NK-92 (cell line): ENCODE measurements around the gene PIM2.
A peak's percentile ranks its signal among the peaks of the same experiment; 100 is the strongest.

Source experiments
- DNase-seq: peaks from one replicate; lab custom pipeline; 2025; ENCODE audit not compliant: unreplicated experiment; lab: John Stamatoyannopoulos, UW

The PIM2 gene

GRCh38 chrX:48936429-48937053, 17.7 kb upstream of the PIM2 start:
- no peak for DNase-seq

GRCh38 chrX:48935301-48935670, 16.5 kb upstream of the PIM2 start:
- DNase-seq: no peak

DNA sequence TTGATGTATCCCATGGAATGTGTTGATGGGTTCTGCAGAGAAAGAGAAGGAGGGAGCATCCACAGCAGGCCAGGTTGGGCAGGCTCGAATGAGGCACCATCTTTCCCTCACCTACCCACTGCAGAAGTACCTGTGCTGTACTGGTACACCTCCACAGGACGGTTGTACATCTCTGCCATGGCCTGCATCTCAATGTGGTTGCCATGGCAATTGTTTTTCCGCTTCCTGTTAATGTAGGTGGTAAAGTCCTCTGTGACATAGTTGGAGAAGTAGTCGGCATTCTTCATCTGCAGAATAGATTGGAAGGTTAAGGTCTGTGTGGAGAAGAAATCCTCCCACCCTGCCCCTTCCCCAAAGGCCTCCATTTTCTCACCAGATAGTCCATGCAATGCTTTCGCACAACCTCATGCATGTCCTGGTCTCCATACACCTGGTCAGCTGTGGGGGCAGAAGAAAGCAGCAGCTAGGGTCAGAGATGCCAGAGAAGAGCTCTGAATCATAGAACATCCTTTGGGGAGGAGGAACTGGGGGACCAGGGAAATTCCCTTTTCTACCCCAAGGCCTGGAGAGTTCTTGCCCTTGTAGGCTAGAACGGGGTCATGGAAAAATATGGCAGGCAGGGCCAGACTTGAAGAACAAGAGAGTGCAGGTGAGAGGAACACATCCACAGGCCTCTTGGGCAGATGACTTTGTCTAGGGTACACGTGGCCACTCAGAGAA, 15.9 kb upstream of the PIM2 start:
- no peak for DNase-seq

DNA sequence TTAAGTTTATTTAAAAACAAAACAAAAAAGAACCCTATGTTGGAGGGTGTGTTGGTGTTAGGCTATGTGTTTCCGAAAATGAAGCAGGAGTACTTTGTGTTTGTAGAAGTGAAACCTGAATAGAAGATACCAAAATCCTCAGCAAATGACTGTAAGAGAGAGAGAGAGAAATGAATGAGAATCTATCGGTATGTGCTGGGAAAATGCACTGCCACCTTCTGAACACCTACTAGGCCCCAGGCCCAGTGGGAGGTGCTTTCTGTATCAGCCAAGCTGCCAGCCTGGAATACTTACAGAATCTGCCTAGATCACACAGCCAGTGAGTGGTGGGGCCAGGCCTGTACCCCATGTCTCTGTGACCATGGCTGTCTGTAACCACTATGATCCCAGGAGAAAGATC, 14.9 kb upstream of the PIM2 start:
- no peak for DNase-seq

DNA sequence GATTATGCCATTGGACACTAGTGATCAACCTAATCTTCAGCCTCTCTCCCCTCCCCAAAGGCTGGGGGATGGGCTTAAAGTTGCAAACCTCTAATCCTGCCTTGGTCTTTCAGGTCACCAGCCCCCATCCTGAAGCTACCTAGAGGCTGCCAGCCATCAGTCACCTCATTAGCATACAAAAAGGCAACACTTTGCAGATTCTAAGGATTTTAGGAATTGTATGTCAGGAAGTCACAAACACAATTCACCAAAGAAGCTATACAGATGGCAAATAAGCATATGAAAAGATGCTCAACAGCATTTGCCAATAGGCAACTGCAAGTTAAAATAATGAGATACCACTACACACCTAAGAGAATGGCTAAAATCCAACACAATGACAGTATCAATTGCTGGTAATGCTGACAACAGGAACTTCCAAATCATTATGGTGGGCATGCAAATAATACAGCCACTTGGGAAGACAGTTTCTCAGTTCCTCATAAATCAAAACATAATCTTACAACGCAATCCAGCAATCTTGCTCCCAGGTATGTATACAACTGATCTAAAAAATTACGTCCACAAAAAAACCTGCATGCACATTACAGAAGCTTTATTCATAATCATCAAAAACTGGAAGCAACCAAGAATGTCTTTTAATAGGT, 9.0 kb upstream of the PIM2 start:
- no peak for DNase-seq

DNA sequence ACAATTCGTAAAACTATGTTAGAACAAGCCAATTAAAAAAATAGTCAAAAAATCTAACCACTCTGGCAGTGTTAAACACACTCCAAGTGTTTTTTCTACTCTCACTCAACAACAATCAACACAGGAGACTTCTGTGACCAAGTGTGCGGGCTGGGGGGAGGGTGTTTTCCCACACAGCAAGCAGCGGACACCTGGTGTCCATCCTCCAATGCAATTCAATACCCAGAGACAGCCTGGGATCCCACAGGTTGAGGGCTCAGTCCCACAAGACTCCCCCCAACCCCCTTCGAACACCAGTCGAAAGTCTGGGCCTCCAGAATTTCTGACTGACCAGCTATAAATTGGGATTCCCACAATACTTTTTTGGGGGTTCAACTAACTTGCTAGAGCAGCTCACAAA, 8.3 kb upstream of the PIM2 start:
- DNase-seq: no peak

- no peak for DNase-seq
These were observed 5.4 kb upstream of the PIM2 start for GRCh38 chrX:48924270-48924669.

- DNase-seq: no peak
These were observed 4.9 kb upstream of the PIM2 start for GRCh38 chrX:48923771-48924170.

GRCh38 chrX:48920718-48921104, 1.9 kb upstream of the PIM2 start:
- no peak for DNase-seq

DNA sequence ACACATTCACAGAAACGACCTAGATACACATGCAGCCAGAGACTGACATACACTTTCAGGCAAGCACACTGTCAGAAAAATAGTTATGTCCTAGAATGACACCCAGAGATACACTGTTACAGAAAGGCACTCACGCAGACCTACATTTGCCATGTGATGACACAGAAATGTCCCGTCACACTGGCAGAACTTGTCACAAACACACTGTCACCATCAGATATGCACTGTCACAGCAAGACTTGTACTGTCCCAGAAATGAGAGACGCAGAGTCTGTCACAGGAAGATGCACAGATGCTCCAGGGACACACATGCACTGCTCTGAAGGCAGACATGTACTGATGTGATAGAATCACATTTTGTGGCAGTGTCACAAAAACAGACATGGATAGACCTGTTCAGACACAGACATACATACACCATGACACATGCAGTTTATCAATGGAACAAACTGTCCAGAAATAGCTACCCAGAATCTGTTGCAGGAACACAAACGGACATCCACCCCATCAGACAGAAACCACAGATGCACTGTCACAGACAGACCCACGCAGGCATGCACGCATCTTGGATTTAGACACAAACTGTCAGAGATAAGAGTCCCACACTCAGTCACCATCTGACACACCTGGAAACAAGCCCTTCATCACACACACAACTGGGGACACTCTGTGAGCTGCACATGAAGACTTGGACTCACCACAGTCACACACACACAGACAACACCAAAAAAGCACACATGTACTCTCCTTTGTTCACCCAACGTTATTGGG, 1.3 kb upstream of the PIM2 start:
- DNase-seq: no peak

DNA sequence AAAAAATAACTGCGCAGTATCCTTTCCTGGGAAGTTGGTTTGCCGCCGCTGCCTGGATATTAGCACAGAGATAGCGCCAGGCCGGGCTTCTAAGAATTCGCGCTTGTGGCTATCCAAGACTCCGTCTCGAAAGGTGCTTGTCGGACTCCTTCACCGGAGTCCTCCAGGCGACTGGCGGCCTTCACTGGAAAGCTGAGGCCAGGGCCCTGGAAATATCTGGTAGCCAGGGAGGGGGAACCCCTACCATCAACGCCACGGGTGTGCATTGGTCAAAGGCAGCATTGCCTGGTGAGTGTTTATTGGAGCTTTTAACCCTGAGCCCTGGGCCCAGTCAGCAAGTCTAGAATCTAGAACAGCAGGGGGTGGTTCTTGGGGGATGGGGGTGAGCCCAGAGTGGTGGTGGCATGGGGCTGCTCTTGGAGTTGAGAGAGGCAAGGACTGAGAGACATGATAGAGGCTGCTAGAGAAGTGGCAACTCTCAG, 577 bp upstream of the PIM2 start:
- DNase-seq: no peak

DNA sequence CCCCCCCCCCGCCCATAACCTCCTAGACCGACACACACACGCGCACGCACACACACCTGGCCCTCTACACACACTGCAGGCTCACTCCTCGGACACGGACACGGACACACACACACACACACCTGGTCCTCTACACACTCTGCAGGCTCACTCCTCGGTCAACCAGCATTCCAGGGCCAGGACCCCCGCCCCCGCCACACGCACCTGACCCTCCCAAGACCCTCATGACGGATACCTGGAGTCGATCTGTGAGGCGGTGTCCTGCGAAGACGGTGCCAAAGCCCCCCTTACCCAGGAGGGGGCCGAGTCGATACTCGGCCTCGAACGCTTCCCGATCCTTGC, 552 bp downstream of the PIM2 start:
- no peak for DNase-seq

GRCh38 chrX:48917139-48918001, 1.5 kb downstream of the PIM2 start:
- peak; percentile 40 for DNase-seq

GRCh38 chrX:48914593-48915493, 4.0 kb downstream of the PIM2 start:
- no peak for DNase-seq

GRCh38 chrX:48913605-48914366, 5.0 kb downstream of the PIM2 start:
- no peak for DNase-seq

- peak; percentile 9 for DNase-seq
These were observed 7.2 kb downstream of the PIM2 start, which contains the start of gene SLC35A2 for GRCh38 chrX:48911412-48912182. Gene SLC35A2 (minus strand): TSS chrX:48911646. CDS start chrX:48911636, 10 bp downstream.

- DNase-seq: no peak
These were observed 7.9 kb downstream of the PIM2 start for GRCh38 chrX:48910926-48911411.

DNA sequence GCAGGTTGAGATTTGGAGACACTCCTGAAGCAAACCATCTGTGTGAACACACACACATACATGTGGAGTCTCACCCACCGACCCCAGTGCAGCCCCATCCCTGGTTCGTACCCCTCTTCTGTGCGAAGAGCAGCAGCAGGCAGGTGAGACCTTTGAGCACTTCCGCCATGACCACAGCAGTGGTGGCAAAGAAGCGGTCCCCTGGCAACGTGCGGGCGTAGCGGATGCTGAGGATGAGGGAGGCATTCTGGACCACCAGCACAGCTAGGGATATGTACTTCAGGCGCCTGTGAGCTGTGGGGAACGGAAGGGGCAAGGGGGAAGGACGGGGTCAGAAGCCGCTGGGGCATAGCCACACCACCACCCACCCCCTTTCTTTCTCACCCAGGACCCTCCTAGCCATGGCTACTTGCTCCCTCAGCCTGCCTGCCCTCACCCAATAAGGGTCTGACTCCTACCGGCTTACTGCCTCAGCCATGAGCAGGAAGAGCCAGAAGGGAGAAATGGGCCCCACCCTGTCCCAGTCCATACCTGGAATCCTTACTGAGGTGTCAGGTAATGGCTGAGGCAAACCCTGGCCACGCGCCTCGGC, 9.0 kb downstream of the PIM2 start:
- DNase-seq: no peak
